ENCODE results near the gene GRIN3B. TPM values are rescaled to one million over a fixed set of nuclear protein-coding genes. Genes with fewer than 3 reads are reported as not detected.

Gene GRIN3B
- total and polyA plus RNA-seq, 10 of the 15 experiments (the other 5 are each of a cell fraction or from before 2014, with no cell fraction given) = 0.15 TPM; not detected in 9

GRCh38 chr19:1025960-1026782 lies 26.0 kb downstream of the GRIN3B start, which contains the start of gene CNN2 (continued):
- TF ChIP-seq RCOR1 (conservative IDR thresholded peaks at IDR 0.05; ENCODE audit: low read depth, low read length) = 0 out of 2 replicates have a peak, but pooled peaks have one; percentile 70
- TF ChIP-seq ZNF217 (IDR thresholded peaks at IDR 0.05) = peak; percentile 77
- no peak; the same call in 1 of the 2 replicates for TF ChIP-seq CREB1 (IDR thresholded peaks at IDR 0.05; ENCODE audit: low read depth)
- no peak for TF ChIP-seq SREBF1 (IDR thresholded peaks at IDR 0.05; ENCODE audit: low read length)
- TF ChIP-seq KDM1A (IDR thresholded peaks at IDR 0.05; ENCODE audit: borderline replicate concordance) = no peak
- peak; percentile 88; the same call in 1 of the 2 replicates for TF ChIP-seq NFYB (IDR thresholded peaks at IDR 0.05; ENCODE audit: insufficient read depth, low read depth, low read length)
- no peak for TF ChIP-seq HCFC1 (IDR thresholded peaks at IDR 0.05; ENCODE audit: low read length)
- no peak; the same call in 1 of the 2 replicates for TF ChIP-seq ELK1 (IDR thresholded peaks at IDR 0.05; ENCODE audit: low read depth, low read length)
- TF ChIP-seq MXI1 (IDR thresholded peaks at IDR 0.05; ENCODE audit: low read depth, low read length) = no peak; the same call in 1 of the 2 replicates
- peak; percentile 54; the same call in 1 of the 2 replicates for TF ChIP-seq ZNF687 (IDR thresholded peaks at IDR 0.05)
- TF ChIP-seq NR2F1 (conservative IDR thresholded peaks at IDR 0.05) = no peak; the same call in 1 of the 2 replicates
- TF ChIP-seq RELA (IDR thresholded peaks at IDR 0.05; ENCODE audit: borderline replicate concordance, partially characterized antibody) = no peak
- TF ChIP-seq ZNF207 (IDR thresholded peaks at IDR 0.05; ENCODE audit: borderline replicate concordance) = no peak
- no peak for TF ChIP-seq KAT2A (conservative IDR thresholded peaks at IDR 0.05; ENCODE audit: control insufficient read depth, low read depth, low read length)
- TF ChIP-seq REST (IDR thresholded peaks at IDR 0.05; ENCODE audit: low read depth, low read length) = no peak
- no peak for TF ChIP-seq FOXM1 (IDR thresholded peaks at IDR 0.05; ENCODE audit: low read depth, low read length)
- TF ChIP-seq TBL1XR1 (IDR thresholded peaks at IDR 0.05; ENCODE audit: low read depth, low read length) = no peak
- TF ChIP-seq TCF7 (IDR thresholded peaks at IDR 0.05; ENCODE audit: borderline replicate concordance) = no peak

Data from GM12878 (cell line).